Neutrophil (primary cell): ENCODE data around the gene SETD3.

Experiments
- H3K27ac ChIP-seq: fragments of 200-600 bp; sonication (generic); 2 replicates; pipeline ENCODE4 v1.5.1; 2016; ENCODE audit warnings: mild to moderate bottlenecking, moderate library complexity
- H3K27me3 ChIP-seq: fragments of 200-600 bp; sonication (generic); 2 replicates; pipeline ENCODE4 v1.6.0; 2016; ENCODE audit warnings: mild to moderate bottlenecking
- H3K36me3 ChIP-seq: fragments of 200-600 bp; sonication (generic); 2 replicates; pipeline ENCODE4 v1.5.1; 2017
- H3K4me1 ChIP-seq, 2 experiments: fragments of 200-600 bp in 1 of 2; sonication (generic) in 1 of 2; 1 replicate in 1 of 2; 2 replicates in 1 of 2; pipeline versions ENCODE4 v1.5.1 to v1.6.1; 2013 to 2016; ENCODE audit warnings: low read depth in 1 of 2, low read length in 1 of 2, mild to moderate bottlenecking in 1 of 2, moderate library complexity in 1 of 2; ENCODE audit not compliant: control insufficient read depth in 1 of 2, insufficient read depth in 1 of 2
- H3K4me3 ChIP-seq, 2 experiments: fragments of 200-600 bp in 1 of 2; sonication (generic) in 1 of 2; 1 replicate in 1 of 2; 2 replicates in 1 of 2; pipeline ENCODE4 v1.5.1; 2013 to 2016; ENCODE audit warnings: low read depth in 1 of 2, low read length in 1 of 2, mild to moderate bottlenecking in 1 of 2, moderate library complexity in 1 of 2
- H3K9me3 ChIP-seq: fragments of 200-600 bp; sonication (generic); 2 replicates; pipeline ENCODE4 v1.5.1; 2016
- TF ChIP-seq, protein P1 (sequence below): fragments of 200-600 bp; sonication (generic); IDR thresholded peaks from 2 replicates; pipeline ENCODE4 v1.5.1; 2016; ENCODE audit warnings: antibody characterized with exemption

SETD3 gene

DNA sequence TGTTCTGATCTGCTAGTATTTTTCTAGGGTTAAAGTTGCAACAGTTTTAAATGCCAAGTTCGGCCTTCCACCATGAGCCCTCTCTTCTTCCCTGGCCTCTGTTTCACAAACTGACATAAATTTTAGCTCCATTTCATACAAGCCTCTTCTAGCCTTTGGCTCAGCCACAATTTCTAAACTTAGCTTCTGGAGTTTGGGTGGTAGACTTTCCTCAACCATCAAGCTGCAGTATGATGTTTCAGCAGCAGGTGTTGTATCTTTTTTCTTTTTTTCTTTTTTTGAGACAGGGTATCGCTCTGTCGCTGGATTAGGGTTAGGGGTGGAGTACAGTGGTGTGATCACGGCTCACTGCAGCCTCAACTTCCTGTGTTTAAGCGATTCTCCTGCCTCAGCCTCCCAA is 29.4 kb downstream of the SETD3 start:
- H3K4me1 ChIP-seq, result no peaks in the 10 kb centered on the region
- peaks cover 96% of the 10 kb centered on the region for H3K36me3 ChIP-seq
- H3K27ac ChIP-seq, result no peak overlapping the region
- H3K4me3 ChIP-seq, result no peak overlapping the region
- no peaks in the 10 kb centered on the region for H3K9me3 ChIP-seq
- TF ChIP-seq, protein P1, sequence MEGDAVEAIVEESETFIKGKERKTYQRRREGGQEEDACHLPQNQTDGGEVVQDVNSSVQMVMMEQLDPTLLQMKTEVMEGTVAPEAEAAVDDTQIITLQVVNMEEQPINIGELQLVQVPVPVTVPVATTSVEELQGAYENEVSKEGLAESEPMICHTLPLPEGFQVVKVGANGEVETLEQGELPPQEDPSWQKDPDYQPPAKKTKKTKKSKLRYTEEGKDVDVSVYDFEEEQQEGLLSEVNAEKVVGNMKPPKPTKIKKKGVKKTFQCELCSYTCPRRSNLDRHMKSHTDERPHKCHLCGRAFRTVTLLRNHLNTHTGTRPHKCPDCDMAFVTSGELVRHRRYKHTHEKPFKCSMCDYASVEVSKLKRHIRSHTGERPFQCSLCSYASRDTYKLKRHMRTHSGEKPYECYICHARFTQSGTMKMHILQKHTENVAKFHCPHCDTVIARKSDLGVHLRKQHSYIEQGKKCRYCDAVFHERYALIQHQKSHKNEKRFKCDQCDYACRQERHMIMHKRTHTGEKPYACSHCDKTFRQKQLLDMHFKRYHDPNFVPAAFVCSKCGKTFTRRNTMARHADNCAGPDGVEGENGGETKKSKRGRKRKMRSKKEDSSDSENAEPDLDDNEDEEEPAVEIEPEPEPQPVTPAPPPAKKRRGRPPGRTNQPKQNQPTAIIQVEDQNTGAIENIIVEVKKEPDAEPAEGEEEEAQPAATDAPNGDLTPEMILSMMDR, result no peak
- H3K27me3 ChIP-seq, result no peaks in the 10 kb centered on the region

DNA sequence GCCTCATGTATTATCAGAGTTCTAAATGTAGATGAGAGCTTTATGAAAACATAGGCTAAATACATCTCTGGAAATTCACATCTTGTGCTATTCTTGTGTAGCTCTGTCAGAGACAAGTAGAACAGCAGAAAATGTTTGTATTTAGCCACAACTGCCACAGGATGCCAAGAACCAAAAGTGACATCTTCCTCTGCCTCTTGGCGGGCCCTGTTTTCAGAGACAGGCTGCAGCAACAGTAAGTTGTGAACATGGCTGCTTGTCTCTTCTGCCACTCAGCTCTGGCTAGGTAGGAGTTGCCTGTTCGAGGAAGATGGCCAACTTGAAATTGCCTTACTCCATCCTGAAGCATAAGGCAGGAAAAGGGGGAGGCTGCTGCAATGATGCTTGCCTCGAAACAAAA is 30.4 kb downstream of the SETD3 start:
- no peak overlapping the region for H3K4me3 ChIP-seq
- no peak overlapping the region for H3K27ac ChIP-seq
- no peaks in the 10 kb centered on the region for H3K4me1 ChIP-seq
- no peaks in the 10 kb centered on the region for H3K9me3 ChIP-seq
- peaks cover 96% of the 10 kb centered on the region for H3K36me3 ChIP-seq
- TF ChIP-seq, protein P1, result no peak
- H3K27me3 ChIP-seq, result no peaks in the 10 kb centered on the region

DNA sequence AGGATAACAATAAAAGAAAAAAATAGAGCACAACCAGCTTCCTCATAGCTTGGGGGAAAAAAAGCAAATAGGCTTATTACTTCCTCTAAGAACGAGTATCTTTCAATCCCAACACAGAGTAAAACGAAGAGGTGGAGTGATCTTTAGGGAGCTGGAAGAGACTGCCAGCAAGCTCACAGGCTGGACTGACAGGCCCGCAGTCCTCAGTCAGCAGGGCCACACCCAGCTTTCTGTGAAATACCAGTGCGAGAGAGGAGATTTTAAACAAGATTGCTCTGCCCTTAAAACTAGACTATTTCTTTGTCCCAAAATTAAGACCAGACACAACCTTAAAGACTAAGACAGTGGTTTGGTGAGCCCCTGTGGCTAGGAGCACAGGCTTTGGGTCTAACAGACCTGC is 32.9 kb downstream of the SETD3 start:
- Histone ChIP-seq H3K4me1 (no peaks in the 10 kb centered on the region), H3K27me3 (no peaks in the 10 kb centered on the region), H3K9me3 (no peaks in the 10 kb centered on the region), H3K27ac (no peak overlapping the region), H3K4me3 (no peak overlapping the region), H3K36me3 (peaks cover 93% of the 10 kb centered on the region)
- TF ChIP-seq, protein P1, result no peak

DNA sequence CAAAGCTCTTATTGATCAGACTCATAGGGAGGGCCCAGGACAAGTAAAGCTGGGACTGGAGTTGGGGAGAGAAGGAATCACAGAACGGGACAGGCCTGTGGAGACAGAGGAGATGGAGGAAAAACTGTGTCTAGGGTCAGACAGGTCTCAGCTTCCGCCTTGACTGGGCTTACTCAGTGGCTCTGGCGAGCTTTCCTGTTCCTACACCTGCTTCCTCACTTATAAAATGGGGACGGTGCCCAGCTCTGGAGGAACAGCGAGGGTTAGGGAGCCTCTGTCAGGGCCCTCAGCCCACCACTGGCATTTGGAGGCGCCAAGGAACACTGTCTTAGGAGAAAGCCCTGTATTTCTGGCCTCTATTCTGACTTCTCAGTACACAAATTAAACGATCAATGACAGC is 34.7 kb downstream of the SETD3 start:
- TF ChIP-seq, protein P1, result no peak
- Histone ChIP-seq H3K4me3 (no peak overlapping the region), H3K27me3 (no peaks in the 10 kb centered on the region), H3K27ac (no peak overlapping the region), H3K36me3 (peaks cover 89% of the 10 kb centered on the region), H3K4me1 (no peaks in the 10 kb centered on the region), H3K9me3 (no peaks in the 10 kb centered on the region)

DNA sequence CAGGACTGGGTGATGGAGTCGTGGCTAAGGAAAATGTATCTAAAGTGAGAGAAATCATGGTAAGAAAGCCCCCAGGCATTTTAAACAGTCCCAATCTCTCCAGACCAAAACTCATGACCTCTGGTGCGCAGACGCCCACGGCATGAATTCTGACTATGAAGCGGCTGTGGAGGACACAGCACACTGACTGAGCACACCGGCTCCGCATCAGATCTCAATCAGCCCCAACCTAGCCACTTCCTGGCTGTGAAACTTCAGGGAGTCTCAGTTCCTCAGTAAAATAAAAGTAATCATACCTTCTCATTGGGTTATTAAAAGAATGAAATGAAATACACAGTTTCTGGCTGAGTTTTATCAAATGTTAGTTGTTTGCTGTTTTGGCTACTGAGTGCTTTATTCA is 38.7 kb downstream of the SETD3 start:
- Histone ChIP-seq H3K4me3 (no peak overlapping the region), H3K27me3 (no peaks in the 10 kb centered on the region), H3K27ac (no peak overlapping the region), H3K9me3 (no peaks in the 10 kb centered on the region), H3K4me1 (no peaks in the 10 kb centered on the region), H3K36me3 (peaks cover 73% of the 10 kb centered on the region)
- TF ChIP-seq, protein P1, result no peak
